ENCODE data around the gene METTL1.

GRCh38 chr12:57739914-57740538 is 31.9 kb downstream of the METTL1 start:
- TF ChIP-seq CTCF (IDR thresholded peaks at IDR 0.05) (no peak), EP300 (IDR thresholded peaks at IDR 0.05) (no peak), POLR2AphosphoS5 (IDR thresholded peaks at IDR 0.05) (no peak), POLR2A (IDR thresholded peaks at IDR 0.05) (no peak)
